PC-9 (cell line): ENCODE measurements around the gene TIMM17B.
"Not testable (repeated sequence)": the region's sequence is repeated elsewhere in the genome, so short reads cannot be mapped to it uniquely, and the experiment has no call there.

ENCODE experiments used
- CTCF ChIP-seq: fragments of 200-600 bp; sonication (generic); conservative IDR thresholded peaks from 2 replicates; pipeline ENCODE4 v1.6.1; 2017; ENCODE audit warnings: mixed run types, antibody characterized with exemption, mild to moderate bottlenecking, moderate library complexity
- EZH2 ChIP-seq: fragments of 200-600 bp; sonication (generic); IDR thresholded peaks from 2 replicates; pipeline ENCODE4 v1.8.0; 2017; ENCODE audit warnings: antibody characterized with exemption, low read depth

- TF ChIP-seq CTCF, EZH2: not testable (repeated sequence)
Observed at GRCh38 chrX:48854121-48854804, 43.3 kb downstream of the TIMM17B start.
